ENCODE measurements around the gene TMEM151B. TPM values are rescaled to one million over a fixed set of nuclear protein-coding genes. Genes with fewer than 3 reads are reported as not detected.

Gene TMEM151B
- total RNA-seq, 2 donors from 2014 or later: 0.11 to 2.6 TPM

DNA sequence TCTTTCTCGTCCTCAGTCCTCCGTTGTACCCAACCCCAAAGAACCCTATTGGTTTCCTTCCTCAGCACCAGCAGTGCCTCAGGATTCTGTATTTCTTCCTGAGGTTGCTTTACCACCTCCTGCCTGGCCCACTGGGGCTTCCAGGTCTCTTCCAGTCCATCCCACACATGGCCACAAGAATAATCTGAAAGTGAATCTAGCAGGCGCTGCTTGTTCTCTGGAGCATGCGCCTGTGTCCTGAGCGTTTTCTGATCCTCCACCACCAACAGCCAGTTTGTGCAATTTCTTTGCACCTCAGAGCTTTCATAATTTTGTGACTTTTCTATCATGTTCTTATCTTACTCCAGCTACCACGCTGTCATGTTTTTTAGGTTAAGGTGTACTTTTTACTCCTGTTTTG, 35.0 kb upstream of the TMEM151B start:
- DNase-seq (ENCODE audit: low spot score): no peak
- H3K27ac ChIP-seq: peak overlapping the region; percentile 98
- peaks cover 28% of the 10 kb centered on the region for H3K36me3 ChIP-seq
- H3K4me3 ChIP-seq: no peak overlapping the region
- peaks cover 0 to 59% of the 10 kb centered on the region in 2 donors for H3K4me1 ChIP-seq
- H3K9me3 ChIP-seq: no peaks in the 10 kb centered on the region
- TF ChIP-seq, protein P1, sequence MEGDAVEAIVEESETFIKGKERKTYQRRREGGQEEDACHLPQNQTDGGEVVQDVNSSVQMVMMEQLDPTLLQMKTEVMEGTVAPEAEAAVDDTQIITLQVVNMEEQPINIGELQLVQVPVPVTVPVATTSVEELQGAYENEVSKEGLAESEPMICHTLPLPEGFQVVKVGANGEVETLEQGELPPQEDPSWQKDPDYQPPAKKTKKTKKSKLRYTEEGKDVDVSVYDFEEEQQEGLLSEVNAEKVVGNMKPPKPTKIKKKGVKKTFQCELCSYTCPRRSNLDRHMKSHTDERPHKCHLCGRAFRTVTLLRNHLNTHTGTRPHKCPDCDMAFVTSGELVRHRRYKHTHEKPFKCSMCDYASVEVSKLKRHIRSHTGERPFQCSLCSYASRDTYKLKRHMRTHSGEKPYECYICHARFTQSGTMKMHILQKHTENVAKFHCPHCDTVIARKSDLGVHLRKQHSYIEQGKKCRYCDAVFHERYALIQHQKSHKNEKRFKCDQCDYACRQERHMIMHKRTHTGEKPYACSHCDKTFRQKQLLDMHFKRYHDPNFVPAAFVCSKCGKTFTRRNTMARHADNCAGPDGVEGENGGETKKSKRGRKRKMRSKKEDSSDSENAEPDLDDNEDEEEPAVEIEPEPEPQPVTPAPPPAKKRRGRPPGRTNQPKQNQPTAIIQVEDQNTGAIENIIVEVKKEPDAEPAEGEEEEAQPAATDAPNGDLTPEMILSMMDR (IDR thresholded peaks at IDR 0.05): no peak
- H3K27me3 ChIP-seq: no peaks in the 10 kb centered on the region

DNA sequence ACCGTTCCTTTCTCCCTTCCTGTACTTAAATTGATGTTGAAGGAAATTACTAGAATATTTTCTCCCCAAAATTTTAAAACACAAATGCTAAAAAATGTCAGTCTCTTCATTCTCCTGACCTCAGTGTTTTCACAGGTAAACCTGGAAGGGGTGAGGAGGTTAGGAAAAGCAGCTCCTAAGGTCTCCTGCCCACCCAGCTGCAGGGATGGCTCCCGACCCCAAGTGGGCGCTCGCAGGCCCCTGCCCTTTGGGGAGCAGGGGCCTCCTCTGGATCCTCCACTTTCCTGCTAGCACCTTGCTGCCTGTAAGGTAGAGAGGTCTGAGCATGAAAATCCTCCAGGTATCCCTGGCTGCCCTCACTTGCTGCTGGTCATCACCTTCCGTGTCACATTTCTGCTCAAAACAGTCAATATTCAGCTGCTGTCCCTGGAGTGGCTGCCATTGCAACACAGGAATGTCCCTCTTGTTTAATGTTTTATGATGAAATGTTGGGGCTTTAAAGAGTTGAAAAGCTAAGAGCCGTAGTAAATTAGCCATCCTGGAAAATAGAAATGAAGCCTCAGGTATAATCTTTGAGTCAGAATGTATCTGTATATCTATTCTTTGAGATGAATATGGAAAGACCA, 34.2 kb upstream of the TMEM151B start:
- Histone ChIP-seq H3K9me3 (no peaks in the 10 kb centered on the region), H3K4me1 (peaks cover 0 to 52% of the 10 kb centered on the region in 2 donors), H3K27ac (peak overlapping the region; percentile 98), H3K4me3 (no peak overlapping the region), H3K27me3 (no peaks in the 10 kb centered on the region), H3K36me3 (peaks cover 20% of the 10 kb centered on the region)
- TF ChIP-seq, protein P1 (IDR thresholded peaks at IDR 0.05): no peak
- no peak for DNase-seq (ENCODE audit: low spot score)

DNA sequence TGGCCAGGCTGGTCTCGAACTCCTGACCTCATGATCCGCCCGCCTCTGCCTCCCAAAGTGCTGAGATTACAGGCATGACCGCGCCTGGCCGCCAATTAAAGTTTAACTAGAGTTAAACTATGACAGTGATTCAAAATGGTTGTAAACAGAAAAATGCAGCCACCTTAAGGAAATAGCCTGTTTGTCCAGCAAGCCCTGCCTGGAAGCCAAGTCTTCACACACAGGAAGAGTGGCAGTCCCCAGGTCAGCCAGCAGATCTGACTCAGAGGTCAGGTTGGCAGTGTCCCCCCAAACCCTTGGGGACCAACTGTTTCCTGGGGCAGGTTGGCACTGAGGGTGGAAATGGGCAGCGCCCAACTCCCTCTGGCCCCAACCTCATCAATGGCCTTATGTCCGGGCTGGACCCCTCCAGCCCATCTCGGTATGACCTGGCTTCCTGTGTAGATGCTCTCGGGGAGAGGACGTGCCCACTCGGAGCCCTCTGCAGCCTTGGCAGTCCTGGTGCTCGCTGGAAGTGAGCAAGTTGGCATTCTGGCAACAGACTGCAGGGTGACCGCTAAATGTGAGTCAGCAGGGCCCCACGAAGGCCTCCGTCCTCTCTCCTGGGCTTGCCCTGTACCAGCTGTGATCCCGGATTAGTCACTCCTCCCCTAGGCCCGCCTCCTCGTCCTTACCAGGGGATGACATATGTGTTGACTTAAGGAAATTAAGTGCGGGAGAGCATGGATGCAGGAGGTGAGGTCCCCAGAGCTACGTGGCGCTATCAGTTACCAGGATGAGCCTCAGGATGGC, 33.0 kb upstream of the TMEM151B start:
- TF ChIP-seq, protein P1 (IDR thresholded peaks at IDR 0.05): no peak
- DNase-seq (ENCODE audit: low spot score): peak; percentile 98
- Histone ChIP-seq H3K36me3 (peaks cover 8% of the 10 kb centered on the region), H3K27me3 (no peaks in the 10 kb centered on the region), H3K4me3 (peak overlapping the region; percentile 59 to 67), H3K27ac (peak overlapping the region; percentile 98), H3K4me1 (peaks cover 0 to 52% of the 10 kb centered on the region in 2 donors), H3K9me3 (no peaks in the 10 kb centered on the region)

DNA sequence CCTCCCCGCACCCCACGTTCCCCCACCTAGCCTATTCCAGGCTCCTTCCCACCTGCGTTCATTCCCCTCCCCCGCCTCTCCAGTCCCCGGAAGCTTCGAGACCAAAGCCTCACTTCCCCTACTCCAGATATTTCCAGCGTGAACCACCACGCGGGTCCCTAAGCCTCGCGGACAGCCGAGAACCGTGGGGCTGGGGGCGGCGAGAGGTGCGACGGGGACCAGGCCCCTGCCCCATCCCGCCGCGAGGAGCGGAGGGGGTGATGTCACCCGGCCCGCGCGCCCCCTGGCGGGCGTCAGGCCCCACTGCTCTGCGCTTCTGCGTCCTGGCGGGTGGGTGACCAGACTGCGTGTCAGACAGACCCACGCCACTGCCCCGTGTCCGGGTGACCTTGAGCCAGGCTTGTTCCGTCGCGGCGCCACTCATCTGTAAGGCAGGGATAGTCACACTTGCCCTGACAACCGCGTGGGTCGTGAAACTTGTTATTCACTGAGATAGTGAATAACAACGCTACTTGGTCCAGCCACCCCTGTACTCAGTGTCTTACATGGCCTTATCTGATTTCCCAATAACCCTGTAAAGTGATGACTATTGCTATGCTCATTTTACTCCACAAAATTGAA, 32.3 kb upstream of the TMEM151B start:
- peak overlapping the region; percentile 59 to 67 for H3K4me3 ChIP-seq
- no peaks in the 10 kb centered on the region for H3K9me3 ChIP-seq
- TF ChIP-seq, protein P1 (IDR thresholded peaks at IDR 0.05): peak; percentile 90 to 97
- H3K27me3 ChIP-seq: no peaks in the 10 kb centered on the region
- H3K36me3 ChIP-seq: peaks cover 1% of the 10 kb centered on the region
- DNase-seq (ENCODE audit: low spot score): peak; percentile 85
- H3K27ac ChIP-seq: peak overlapping the region; percentile 98
- H3K4me1 ChIP-seq: peaks cover 0 to 47% of the 10 kb centered on the region in 2 donors

DNA sequence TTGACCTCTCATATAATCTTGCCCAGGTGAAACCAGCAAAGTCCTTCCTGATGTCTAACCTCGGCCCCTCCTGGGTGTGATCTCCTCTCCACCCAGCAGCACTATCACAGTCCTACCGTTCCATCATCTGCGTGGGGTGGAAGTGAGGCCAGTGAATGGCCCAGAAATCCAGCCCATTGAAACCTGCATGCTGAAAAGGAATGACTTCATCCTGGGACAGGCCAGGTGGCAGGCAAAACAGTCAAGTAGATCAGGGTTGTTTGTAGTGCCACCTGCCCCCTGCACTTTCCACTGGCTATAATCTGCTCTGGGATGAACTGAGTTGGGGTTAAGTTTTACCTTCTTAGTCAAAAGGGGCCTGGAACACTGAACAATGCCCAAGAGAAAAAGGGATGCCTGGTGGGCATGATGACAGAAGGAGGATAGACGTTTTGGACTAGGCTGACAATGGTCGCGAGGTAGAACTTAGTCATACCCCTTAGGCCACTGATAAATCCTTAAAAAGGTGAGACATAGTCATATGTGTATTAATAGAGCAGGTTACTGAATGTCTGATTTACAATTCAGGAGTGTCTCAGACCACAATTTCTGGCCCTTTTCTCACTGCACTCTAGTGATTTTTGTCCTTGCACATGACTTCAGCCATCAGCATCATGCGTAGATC, 31.4 kb upstream of the TMEM151B start:
- no peak for DNase-seq (ENCODE audit: low spot score)
- TF ChIP-seq, protein P1 (IDR thresholded peaks at IDR 0.05): no peak
- H3K36me3 ChIP-seq: no peaks in the 10 kb centered on the region
- H3K9me3 ChIP-seq: no peaks in the 10 kb centered on the region
- peak overlapping the region; percentile 98 for H3K27ac ChIP-seq
- H3K4me3 ChIP-seq: no peak overlapping the region
- H3K27me3 ChIP-seq: no peaks in the 10 kb centered on the region
- peaks cover 0 to 38% of the 10 kb centered on the region in 2 donors for H3K4me1 ChIP-seq

Data from right atrium auricular region (tissue), 2 donors.